HG02763 (cell line): ENCODE data around the gene FNBP1.

Experiments used
- ATAC-seq: cut with Tn5 transposase; IDR thresholded peaks from one replicate; pipeline ENCODE4 v1.9.1; 2021; ENCODE audit warnings: mild to moderate bottlenecking, moderate library complexity; ENCODE audit not compliant: unreplicated experiment

Gene FNBP1

DNA sequence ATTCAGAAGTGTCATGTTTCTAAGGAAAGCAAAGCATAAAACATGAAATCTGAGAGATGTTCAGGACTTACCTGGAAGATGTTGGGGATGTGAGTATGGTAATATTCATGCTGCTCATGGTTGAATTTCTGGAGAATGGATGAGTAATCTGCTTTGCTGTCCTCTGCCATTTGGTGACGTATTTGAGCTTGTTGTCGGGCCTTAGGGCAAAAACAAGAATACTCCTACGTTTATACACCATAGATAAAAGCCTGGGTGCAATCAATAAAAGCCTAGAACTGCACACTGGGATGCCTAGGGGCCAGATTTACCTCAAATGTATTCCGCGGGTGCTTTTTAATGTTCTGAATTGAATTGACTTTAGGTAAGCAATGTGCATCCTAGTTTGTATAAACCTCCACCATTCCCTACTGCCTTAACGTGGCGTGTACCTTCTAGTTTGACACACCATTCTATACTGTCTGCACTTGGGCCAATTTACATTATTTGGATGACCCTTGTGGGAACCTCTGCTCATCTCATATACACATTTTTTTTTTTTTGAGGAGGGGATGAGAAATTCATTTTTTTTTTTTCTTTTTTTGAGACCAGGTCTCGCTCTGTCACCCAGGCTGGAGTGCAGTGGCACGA is 113.4 kb downstream of the FNBP1 start:
- ATAC-seq: no peak

DNA sequence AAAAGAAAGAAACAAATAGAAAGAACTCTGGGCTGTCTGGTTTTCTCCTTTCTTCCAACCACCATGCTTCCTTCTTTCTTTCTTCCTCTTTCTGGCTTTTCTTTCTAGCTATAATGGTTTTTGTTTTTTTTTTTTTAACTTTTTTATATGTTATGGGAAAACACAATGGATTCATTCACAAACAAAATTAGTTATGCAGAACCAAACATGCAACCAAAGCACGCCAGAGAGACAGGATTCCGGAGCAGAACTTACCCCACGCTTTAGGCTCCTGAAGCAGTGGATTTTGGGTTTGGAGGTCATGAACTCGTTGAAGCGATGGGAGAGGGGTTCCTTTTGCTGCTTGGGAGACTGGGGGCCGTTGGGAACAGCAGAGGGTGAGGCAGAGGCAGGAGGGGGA is 119.4 kb downstream of the FNBP1 start:
- no peak for ATAC-seq

DNA sequence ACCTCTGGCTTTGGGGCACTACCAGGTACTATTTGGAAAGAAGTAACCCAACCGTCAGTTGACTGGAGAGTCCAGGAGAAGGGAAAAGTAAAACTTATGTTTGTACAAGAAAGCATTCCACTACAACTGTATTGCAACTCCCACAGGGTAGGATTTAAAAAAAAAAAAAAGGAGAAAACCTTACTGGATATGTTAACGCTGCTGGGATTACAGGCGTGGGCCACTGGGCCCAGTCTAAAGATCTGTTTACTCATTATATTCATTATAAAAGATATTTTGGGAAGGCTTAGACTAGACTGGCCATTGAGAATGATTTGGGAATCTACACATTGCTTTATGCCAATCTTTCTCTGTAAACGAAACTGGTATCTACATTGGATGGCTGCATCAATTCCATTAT is 121.1 kb downstream of the FNBP1 start:
- no peak for ATAC-seq

DNA sequence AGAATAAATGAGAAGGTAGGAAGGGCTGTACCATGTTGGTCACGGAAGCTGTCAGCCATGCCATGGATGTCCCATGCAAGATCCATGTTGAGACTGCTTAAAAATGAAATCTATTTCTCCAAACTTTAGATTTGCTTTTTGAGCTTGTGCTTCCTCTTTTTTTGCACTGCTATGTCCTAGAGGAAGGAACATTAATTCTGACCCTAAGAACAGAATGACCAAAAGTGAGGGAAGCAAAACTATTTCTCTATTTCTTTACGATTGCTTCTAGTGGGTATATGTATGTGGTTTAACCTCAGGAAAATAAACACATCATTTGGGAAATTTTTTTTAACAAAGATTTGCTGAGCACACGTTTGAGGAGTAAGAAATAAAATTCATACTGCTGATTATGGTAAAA is 123.1 kb downstream of the FNBP1 start:
- ATAC-seq: no peak

DNA sequence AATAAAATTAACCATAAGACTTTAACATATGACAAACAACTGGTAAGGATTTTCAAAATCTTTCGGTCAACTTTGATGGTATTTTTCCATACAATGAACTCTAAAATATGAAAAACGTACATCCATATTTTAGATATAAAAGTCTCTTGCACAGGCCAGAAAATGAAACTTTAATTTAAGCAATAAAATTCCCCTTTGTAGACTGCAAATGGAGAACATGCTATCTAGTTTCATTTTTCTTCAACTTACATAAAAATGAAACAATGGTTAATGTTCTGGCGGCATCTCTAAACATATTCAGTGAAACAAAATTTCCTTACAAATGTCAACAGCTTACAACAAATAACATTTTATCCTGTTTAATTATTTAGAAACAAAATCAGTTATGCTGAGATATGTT is 123.7 kb downstream of the FNBP1 start:
- no peak for ATAC-seq

DNA sequence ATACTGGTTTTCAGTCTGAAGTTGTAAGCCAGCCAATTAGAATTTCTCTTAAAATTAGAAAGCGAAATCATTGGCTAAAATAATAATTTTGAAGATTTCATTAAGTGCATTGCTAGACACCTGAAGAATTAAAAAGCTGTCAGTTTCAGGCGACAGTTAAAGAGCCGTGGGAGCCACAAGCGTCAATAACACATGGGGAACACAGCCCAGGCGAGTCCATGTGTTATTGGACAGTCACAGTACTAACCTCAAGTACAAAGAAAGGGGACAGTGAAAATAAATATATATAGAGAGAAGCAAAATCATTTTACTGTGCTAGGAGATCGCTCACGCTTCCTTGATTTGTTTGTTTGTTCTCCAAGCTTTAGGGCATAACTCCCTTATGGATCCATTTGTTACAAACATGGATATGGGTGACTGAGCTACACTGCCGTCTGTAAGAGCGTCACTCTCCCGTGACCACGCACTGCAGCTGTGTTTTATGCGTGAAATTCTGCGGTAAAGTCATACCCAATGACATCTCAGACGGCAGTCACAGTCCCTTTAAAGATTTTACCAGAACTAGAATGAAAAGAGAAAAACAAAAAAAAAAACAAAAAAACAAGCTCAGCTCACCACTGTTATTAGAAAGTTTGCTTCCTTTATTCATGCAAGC is 124.6 kb downstream of the FNBP1 start:
- ATAC-seq: no peak

DNA sequence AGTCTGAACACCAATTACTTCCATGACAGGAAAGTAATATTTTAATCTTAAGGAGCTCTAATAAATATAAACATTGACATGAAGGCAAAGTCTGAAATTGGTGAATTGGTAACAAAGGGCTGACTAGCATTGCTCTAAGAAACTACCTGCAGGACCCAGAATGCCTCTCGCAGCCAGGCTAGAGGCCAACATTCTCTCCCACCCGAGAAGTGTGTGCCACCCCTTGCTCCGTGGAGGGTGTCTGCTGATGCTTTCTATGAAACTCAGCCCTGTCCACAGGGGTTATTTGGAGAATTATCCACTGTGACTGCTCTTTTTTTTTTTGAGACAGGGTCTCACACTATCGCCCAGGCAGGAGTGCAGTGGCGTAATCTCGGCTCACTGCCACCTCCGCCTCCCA is 126.3 kb downstream of the FNBP1 start:
- ATAC-seq: no peak

DNA sequence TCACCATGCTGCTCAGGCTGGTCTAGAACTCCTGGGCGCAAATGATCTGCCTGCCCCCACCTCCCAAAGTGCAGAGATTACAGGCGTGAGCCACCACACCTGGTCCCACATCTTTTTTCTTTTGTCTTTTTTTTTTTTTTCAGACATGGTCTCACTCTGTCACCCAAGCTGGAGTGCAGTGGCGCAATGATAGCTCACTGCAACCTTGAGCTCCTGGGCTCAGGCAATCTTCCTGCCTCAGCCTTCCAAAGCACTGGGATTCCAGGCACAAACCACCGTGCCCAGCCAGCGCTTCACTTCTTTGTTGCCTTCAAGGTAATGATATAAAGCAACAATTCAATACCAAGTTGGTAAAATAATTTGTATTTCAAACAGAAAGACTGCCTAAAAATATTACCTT is 128.9 kb downstream of the FNBP1 start:
- no peak for ATAC-seq

DNA sequence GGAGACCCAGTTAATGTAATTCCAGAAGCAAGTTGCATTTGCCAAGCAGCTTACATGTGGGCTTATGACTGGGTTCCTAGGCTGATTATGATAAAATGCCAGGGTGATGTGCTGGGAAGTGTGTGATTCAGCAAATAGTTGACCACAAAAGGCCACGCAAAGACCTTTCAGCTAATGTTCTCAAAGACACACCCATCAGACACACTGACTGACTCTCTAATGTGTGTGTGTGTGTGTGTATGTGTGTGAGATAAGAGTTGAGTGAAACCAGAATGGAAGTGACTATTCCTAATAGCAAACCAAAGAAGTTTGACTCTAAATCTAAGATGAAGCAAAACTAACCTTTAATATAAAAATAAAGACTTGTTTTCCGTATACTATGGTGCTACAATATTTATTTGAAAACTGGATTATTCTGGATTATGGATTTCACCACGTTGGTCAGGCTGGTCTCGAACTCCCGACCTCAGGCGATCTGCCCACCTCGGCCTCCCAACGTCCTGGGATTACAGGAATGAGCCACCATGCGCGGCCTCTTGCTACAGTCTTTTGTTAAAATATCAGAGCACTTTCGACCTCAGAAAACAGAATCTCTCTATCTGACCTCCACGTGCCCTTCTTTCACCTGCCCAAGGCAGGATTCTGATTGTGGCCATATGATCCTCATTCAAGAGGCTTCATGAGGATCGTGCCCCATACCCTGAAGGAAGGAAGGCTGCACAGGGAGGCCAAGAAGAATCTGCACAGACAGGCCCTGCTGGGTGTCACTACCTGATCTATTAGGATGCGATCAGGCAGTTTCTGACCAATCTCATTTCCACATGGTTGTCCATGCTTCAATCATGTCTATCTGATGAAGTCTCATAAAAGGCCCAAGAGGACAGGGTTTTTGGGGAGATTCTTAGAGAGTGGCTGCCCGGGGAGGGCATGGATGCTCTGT is 132.1 kb downstream of the FNBP1 start:
- ATAC-seq: no peak

DNA sequence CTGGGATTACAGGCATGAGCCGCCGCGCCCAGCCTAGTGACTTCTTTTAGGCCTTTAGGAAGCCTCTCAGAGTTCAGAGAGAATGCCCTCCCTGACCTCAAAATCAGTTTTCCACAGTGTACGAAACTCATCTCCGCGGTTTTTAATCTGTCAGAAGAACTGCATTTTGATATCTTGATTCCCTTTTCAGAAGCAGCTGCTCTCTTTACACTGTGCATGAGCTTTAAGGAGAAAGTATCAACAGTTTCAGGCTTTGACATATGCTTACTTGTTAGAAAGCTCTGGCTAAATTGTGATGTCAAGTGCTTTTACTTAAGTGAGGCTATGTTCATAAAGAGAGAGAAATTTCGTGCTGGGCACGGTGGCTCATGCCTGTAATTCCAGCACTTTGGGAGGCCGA is 133.1 kb downstream of the FNBP1 start:
- no peak for ATAC-seq

DNA sequence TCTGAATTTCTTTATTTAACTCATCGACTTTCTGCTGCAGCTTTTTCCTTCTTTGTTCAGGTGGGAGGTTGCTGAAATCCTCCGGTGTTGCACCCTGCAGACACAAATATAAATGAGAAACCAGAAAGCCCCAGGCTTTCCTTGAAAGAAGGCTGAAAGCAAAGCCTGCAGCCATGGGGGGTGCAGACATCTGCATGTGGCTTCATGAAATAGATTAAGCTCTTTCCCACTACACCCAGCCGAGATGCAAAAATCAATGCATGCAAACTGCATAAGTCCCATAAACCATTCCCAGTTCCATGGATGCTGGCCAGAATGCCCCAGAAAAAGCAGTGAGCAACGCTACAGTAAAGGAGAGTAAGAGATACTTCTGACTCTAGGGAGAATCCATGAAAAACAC is 134.1 kb downstream of the FNBP1 start:
- ATAC-seq: no peak

DNA sequence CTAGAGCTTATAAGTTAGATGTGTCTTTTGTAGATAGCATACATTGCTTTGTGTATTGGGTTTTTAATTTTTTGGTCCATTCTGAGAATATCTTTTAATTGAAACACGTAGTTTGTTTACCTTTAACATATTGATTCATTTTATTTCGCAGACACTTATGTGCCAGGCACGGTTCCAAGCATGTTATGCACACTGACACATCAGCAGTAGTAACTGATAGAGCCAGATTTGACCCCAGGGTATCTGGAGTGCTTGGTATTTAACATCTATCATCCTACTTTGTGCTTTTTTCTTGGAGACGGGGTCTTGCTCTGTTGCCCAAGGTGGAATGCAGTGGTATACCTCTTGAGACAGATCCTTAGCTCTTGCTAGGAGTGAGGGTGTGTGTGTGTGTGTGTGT is 135.8 kb downstream of the FNBP1 start:
- no peak for ATAC-seq

DNA sequence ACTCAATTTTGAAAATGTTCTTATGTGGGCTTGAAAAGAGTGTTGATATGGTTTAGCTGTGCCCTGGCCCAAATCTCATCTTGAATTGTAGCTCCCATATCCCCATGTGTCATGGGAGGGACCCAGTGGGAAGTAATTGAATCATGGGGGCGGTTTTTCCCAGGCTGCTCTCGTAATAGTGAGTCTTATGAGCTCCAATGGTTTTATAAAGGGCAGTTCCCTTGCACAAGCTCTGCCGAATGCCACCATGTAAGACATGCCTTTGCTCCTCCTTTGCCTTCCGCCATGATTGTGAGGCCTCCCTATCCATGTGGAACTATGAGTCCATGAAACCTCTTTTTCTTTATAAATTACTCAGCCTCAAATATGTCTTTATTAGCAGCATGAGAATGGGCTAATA is 136.7 kb downstream of the FNBP1 start:
- ATAC-seq: no peak

DNA sequence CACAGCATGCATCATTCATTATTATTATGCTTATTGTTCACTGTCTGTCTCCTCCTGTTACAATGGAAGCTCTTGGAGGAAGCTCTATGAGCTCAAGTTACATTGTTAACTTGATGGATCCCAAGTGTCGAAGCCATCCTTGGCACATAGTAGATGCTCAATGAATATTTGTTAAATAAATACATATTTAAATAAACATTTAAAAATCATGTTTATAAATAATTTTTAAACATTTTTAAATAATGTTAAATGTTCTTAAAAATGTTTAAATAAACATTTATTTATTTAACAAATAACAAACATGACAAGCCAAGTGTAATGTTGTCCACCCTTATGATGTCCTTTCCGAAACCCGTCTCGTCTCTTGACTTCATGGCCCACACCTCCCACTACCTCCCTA is 138.3 kb downstream of the FNBP1 start:
- no peak for ATAC-seq

DNA sequence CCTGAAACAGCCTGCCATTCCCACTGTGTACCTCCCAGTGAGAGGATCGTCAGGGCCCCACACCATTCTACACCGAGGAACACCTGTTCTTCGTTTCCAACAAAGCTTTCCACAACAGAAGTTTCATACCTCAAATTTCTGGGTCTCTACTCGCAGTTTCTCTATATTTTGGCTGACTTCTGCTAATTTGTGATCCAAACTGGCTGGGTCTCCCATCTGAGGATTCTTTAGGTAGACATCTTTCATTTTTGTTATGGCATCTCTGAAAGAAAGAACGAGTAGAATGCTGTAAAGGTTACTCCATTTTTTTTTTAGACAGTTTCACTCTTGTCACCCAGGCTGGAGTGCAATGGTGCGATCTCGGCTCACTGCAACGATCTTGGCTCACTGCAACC is 140.3 kb downstream of the FNBP1 start:
- ATAC-seq: no peak

DNA sequence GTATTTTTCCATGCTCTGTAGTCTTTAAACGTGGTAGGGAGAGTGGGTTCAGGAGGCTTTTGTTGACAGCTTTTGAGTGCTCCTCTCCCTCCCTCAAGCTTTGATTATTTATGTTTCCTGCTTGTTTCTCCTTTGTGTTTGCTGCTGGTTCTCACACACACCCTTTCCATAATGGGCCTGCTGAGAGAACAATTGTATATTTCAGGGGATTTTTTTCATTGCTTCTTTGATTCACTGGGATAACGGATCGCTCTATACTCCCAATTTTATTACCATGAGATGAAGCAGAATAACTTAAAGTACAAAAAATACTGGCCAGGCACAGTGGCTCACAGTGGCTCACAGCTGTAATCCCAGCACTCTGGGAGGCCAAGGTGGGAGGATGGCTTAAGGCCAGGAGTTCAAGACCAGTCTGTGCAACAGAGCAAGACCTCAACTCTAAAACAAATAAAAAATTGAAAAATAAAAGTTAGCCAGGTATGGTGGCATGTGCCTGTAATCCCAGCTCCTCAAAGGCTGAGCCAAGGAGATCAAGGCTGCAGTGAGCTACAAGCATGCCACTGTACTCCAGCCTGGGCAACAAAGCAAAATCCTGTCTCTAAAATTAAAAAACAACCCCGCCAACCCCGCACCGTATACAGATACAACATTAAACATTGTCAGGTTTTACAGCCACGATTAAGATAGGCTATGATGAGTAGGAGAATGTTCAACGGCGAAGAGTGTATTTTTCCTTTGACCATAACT is 140.8 kb downstream of the FNBP1 start:
- no peak for ATAC-seq

DNA sequence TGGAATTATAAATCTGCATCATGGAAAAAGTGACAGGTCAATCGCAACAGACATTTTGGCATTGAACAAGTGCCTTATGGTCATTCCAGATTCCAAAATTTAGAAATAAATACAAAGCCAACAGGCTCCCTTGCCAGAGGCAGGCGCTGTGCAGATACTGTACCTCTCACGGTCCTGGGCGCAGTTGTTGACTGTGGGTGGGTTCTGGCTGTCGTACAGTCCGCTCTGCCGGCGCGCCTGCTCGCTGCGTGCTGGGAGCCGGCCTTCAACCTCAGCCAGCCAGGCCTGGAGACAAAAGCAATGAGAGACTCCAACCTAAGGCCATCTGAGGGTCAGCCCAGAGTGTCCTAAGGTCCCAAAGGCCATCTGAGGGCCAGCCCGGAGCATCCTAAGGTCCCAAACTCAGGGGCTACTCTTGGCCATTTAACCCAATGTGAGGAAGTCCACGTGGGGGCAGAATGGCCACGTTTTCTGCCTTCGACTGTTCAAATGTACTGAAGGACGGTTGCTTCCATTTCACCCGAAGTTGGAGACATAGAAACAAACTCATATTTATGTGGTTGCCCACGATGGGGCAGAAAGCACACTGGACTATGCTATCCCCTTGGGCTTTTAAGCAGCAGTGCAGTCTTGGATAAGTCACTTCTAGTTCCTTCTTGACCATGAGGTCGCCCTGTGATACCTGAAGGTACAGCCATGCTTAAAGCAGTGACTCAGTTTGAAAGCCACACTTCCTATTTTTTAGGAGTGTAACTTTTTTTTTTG is 142.5 kb downstream of the FNBP1 start:
- peak; percentile 70 for ATAC-seq

DNA sequence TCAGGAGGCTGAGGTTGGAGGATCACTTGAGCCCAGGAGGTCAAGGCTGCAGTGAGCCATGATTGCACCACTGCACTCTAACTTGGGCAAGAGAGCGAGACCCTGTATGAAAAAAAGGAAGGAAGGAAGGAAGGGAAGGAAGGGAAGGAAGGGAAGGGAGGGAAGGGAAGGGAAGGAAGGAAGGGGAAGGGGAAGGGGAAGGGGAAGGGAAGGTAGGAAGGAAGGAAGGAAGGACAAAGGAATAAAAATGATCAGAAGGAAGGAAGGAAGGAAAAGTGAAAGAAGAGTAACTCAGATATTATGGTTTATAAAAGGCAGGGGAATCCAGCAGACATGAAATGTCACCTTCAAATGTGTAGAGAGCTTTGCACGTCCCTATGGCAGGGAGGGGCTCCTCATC is 143.4 kb downstream of the FNBP1 start:
- ATAC-seq: no peak

DNA sequence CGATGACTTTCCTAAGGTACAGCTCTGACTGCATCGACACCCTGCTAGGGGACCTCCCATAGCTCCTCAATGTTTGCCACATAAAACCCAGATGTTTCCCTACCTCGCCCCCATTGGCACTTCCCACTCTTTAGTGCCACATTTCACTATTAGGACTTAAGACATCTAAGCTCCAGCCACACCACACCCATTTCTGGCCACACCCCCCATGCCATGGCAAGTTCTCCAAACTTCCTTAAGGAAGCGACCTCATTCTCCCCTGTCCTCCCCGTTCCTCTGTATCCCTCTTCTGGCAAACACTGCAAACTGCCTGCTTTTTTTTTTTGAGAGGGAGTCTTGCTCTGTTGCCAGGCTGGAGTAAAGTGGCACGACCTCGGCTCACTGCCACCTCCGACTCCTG is 144.8 kb downstream of the FNBP1 start:
- ATAC-seq: no peak

DNA sequence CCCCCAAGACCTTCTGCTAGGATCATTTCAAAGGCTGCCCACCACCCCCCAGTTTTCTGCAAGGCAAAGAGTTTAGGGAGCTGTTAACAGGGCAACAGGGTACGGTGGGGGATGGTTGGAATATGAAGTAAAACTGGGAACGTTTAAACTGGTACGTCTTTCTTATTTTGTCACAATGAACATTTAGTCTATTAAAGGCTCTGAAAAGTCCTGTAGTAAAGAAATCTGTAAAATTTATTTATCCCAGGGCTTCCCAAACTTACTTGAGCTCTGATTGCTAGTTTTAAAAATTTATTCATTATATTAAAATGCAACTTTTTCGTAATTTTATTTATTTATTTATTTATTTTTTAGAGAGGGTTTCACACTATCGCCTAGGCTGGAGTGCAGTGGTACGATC is 145.7 kb downstream of the FNBP1 start:
- no peak for ATAC-seq
